GM21528 (cell line): ENCODE results near the gene SIL1.

ENCODE experiments used
- ATAC-seq: cut with Tn5 transposase; IDR thresholded peaks from one replicate; pipeline ENCODE4 v1.9.1; 2021; ENCODE audit warnings: mild to moderate bottlenecking, moderate library complexity; ENCODE audit not compliant: unreplicated experiment, low FRiP score

SIL1 gene

GRCh38 chr5:138966236-138966985, 231.8 kb downstream of the SIL1 start:
- ATAC-seq = no peak

DNA sequence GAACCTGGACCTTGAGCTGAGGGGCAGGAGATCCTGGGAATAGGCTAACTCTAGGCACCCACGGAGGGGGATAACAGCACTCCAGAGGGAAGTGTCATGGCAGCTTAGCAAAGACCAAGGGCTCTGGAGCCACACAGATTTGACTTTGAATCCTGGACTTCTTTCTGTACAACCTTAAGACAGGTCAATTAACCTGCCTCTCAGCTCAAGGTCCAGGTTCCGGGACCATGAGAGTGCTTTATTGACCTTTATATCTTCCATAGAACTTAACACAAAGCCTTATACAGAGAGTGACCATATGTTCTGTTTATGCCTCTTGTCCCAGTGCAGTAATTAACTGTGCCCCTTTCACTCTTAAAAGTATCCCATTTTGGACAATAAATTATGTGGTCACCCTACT, 232.5 kb downstream of the SIL1 start:
- ATAC-seq = no peak

DNA sequence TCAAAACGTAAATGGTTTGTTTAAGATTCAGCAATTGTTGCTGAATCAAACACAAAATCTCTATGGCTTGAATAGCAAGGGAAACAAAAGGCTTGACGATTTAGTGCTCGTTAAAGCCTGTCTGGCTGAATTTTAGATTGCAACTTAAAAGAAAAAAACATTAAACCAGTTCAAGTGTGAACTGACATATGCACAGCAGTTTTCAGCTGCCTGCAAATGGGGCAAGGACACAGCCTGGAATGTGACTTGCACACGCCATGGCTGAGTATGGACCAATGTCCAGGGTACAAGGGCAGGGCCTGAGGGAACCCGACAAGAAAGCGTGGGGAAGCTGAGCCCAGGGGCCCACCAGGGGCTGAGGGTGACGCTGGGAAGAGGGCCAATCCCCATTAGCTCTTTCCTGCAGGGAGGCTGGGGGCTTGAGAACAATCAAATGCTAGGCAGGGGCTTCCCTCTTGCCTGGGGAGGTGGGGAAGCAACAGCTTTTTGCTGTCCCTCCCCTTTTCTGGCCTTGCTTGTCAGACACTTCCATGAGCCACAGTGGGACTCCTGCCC, 233.4 kb downstream of the SIL1 start:
- ATAC-seq = no peak

DNA sequence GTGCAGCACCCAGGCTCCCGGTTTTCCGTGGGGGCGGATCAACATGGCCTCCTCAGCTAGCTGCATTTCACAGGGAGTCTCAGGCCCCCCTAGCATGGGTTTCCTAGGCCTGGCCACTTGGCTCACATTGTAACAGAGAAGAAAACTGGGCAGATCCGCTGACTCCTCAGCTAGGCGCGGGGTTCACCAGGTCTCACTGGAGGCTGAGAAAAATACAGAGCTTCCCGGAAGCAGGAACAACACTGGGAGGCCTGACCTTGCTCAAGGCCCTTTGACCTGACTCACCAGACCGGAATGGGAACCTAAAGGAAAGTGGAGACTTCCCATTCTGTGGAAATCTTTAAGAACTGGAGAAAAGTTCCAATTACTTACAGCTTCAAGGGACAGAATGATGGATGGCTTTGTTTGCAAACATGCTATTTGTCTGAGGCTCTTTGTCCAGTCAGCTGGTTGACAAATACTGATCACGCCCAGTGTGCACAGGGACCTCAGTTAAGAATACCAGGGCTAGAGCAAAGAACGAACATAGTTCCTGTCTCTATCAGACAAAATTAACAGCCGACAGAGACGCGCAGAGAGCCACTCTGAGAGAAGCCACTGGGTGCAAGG, 234.3 kb downstream of the SIL1 start:
- no peak for ATAC-seq

DNA sequence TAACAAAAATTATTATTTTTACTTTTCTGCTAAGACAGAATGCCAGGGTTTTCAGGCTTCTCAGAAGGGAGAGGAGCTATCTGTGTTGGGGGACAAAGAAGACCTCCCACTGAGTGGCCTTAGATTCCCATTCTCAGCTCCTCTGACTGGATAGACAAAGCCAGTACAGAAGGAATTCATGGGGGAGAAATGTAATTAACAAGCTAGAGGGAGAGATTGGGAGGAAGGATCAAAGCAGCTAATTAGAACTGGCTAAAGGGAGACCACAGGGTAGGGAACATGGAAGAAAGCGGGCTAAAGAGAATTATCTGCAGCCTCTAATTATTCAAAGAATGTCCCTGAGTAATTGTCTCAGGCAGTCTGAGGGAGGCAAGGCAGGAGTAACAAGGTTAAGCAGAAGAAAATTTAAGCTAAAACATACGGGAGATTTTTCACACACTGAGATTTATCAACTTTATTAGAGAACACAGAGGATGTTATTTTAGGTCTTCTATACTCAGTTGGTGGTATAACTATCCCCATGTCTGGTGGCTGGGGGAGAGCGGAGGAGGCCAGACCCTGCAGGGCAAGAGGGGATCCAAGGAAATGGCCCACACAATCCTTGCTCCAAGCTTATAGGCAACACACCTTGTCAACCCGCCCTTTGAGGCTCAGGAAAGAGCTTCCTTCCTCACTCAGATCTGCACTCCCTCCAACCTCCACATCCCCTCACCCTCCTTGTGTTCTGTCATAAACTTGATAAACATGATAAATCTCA, 235.4 kb downstream of the SIL1 start:
- no peak for ATAC-seq

GRCh38 chr5:138961729-138962128, 236.4 kb downstream of the SIL1 start:
- ATAC-seq = no peak

GRCh38 chr5:138961221-138961620, 236.9 kb downstream of the SIL1 start:
- no peak for ATAC-seq

GRCh38 chr5:138960145-138960692, 237.9 kb downstream of the SIL1 start:
- no peak for ATAC-seq

- ATAC-seq = no peak
Observed at GRCh38 chr5:138956801-138957200, 241.4 kb downstream of the SIL1 start.

DNA sequence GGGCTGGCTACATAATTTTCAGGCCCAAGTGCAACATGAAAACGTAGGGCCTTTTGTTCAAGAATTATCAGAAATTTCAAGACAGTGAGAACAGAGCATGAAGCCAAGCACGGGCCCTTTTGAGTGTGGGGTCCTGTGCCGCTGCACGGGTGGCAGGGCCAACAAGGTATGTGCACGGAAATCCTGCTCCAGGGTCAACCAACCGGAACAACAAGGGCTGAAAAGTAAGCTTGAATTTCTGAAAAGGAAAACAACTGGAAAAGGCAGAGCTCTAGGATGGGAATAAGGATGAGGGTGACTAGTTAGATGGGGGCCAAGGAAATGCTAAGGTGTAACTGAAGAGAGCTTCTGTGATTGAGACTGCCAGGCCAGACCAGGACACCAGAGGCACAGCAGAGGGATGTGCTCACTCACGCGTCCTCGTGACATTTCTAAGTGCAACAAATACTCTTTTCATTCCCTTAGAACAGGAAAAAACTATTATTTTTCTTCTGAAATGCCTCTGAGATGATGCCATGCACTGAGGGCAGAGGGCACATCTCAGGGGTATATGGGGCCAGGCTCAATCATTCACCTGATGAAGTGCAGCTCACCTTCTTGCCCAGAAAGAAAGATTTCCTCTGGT, 242.4 kb downstream of the SIL1 start:
- no peak for ATAC-seq

DNA sequence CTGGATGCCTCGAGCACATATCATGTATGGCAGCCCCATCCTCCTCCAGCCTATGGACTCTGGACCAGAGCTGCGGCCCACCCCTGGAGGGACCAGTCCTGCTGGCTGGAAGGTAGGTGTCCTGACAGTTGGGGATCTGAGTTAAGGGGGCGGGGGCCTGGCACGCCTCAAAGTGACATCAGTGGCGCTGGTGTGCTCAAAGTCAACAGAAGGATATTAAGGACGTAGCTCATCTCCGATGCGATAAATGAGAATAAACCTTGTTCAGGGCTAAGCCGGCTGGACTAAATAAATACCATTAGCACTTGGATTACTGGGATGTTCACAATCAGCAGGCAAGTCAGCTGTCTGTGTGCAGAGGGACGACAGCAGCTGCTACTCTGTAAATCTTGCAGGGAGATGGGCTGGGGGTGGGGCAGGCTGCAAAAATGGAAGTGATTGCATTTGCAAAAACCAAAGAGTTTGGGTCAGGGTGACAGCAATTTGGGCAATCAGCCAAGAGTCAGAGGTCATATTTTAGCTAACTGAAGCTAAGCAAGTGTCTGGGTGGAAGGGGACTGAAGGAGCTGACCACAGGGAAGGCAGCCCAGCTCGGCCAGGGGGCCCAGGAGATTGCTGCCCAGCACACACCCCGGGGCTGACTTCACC, 243.0 kb downstream of the SIL1 start:
- ATAC-seq = no peak

DNA sequence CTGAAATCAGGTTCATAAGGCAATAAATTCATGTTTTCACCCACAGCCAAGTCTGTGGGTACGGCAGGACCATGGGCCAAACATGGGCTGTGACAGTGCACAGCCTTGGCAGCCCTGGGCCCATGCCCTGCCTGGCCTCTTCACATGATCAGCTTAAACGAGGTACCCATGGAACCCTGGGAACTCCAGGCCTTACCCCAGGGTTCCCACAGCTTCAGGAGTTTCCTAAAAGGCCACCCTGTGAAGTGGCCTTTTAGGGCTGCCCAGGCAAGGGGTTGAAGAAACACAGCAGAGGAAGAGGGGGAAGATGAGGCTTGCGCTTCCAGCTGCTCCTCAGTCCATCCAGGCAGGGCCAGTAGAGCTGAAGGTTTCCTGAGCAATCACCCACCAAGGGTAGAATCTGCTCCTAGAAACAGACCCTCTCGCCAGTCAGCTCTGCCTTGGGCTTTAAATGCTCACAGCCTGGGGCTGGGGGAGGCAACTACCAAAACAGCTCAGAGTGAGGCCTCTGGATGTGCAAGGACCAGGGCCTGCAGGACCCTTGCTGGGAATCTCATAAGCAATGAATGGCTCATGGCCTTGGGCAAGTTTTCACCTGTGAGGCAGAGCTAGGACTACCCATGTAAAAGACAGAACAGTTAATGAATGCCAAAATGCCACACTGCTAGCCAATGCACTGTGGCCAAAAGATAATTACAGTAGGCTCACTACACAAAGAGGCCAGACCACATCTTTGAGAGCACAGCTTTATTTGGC, 243.7 kb downstream of the SIL1 start:
- ATAC-seq = no peak

DNA sequence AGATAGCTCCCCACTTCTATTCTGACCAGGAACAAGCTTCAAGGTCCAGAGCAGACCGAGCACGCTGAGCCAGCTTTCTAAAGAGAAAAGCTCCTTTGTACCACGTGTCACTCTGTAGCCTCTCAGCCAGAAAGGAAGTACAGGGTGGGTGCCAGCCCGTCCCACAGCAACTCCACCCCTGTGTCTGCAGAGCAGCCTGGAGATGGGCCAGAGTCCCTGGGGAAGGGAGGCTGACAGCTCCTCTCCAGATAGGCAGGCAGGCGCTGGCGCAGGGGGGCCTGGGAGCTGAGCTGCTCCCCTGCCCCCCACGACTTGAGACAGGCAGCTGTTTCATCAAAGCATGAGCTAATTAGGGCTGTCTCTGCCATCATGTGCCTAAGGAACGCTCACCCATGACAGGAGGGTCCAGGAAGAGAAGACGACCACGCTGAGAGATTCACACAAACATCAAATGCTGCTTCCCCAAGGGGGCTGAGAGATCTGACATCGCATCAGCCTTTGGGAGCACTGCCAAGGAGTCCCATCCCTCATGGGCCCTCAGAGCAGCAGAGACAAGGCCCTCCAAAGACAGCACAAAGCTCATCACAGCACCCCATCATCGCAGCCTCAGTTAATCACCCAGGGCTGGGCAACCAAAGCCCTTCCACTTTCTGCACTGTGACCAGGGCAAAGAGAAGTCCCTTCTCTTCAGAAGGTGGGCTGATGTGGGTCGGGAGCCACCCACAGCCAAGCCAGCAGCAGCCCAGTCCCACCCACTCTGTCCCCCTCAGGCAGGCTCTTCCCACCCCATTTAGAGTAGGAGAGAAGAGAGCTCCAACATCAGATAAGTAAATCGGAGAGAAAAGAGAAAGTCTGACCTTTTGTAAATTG, 244.5 kb downstream of the SIL1 start:
- ATAC-seq = peak; percentile 54

- peak; percentile 9 for ATAC-seq
Observed at GRCh38 chr5:138952962-138953361, 245.2 kb downstream of the SIL1 start.

GRCh38 chr5:138951986-138952735, 246.0 kb downstream of the SIL1 start:
- no peak for ATAC-seq

DNA sequence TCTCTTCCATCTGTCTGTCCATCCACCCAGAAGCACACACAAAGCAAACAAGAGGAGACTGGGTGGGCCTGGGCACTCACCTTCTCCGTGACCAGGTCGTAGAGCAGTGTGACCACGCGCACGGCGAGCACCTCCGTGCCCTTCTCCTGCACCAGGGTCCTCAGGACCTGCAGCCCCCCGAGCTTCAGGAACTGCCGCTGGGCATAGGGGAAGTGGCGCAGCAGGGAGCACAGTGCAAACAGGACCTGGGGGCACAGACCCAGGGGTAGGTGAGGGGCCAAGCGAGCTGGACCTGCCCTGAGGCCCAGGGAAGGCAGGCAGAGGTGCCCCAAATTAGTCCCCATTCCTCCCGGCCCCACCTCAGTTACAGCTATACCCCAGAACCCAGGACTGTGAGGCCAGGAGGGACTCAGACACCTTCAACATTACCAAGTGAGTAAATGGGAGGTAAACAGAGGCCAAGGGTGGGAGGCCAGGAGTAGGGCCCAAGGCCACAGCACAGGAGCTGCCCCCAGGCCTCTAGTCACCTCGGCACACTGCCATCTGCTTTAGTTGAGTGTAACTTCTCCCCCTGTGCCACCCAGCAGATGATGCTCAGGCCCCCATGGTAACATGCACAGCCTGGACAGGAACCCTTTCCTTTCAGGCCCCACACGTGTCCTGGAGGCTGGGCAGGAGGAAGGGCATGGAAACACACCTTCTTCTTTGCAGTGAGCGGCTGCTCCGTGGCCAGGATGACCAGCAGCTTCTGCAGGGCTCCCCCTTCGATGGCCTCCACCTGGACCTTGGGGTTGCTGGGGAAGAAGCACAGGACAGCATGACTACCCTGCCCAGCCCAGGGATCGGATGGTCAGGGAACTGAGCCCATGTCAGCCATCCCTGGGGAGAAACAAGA, 246.8 kb downstream of the SIL1 start:
- ATAC-seq = no peak
